Peyer's patch (tissue), 4 donors: ENCODE data around the gene ABCA3.

Experiments
- CTCF ChIP-seq, 6 experiments: fragments of 450-650 bp in 4 of 6; fragments of 200-600 bp in 2 of 6; sonication (generic) in 1 of 6; IDR thresholded peaks; one replicate each; pipeline ENCODE4 v1.5.1; 2017 to 2019; ENCODE audit warnings: antibody characterized with exemption in 6 of 6, mild to moderate bottlenecking in 3 of 6, moderate library complexity in 1 of 6
- POLR2A ChIP-seq, 2 donors: fragments of 450-650 bp; IDR thresholded peaks; one replicate each; pipeline ENCODE4 v1.5.1; 2017; ENCODE audit warnings: antibody characterized with exemption in 2 of 2, mild to moderate bottlenecking in 2 of 2, moderate library complexity in 2 of 2

GRCh38 chr16:2299121-2299914, 41.2 kb downstream of the ABCA3 start:
- TF ChIP-seq CTCF (IDR thresholded peaks at IDR 0.05) (no peak), POLR2A (IDR thresholded peaks at IDR 0.05) (no peak)
